Muscle of leg (tissue), 11 donors: Measurements from ENCODE around the gene GREM2. TPM values are rescaled to one million over a fixed set of nuclear protein-coding genes. Genes with fewer than 3 reads are reported as not detected.
A peak's percentile ranks its signal among the peaks of the same experiment; 100 is the strongest.

Experiments used
- DNase-seq: peaks from one replicate; pipeline ENCODE4 v3.0.0; 2013
- H3K27ac ChIP-seq: one replicate; pipeline ENCODE4 v1.5.1; 2013; ENCODE audit warnings: mild to moderate bottlenecking, low read length, control low read depth
- H3K27me3 ChIP-seq: one replicate; pipeline ENCODE4 v1.6.1; 2013; ENCODE audit warnings: low read length; ENCODE audit not compliant: control insufficient read depth, insufficient read depth
- H3K36me3 ChIP-seq: one replicate; pipeline ENCODE4 v1.6.1; 2013; ENCODE audit warnings: low read length; ENCODE audit not compliant: control insufficient read depth, insufficient read depth
- H3K4me1 ChIP-seq: one replicate; pipeline ENCODE4 v1.6.1; 2013; ENCODE audit warnings: low read length; ENCODE audit not compliant: control insufficient read depth, insufficient read depth
- H3K4me3 ChIP-seq: one replicate; pipeline ENCODE4 v1.5.1; 2013; ENCODE audit warnings: low read length, control low read depth
- H3K9me3 ChIP-seq: replicated peaks from 2 replicates; pipeline ENCODE4 v1.6.1; 2013; ENCODE audit warnings: low read depth, low read length; ENCODE audit not compliant: control insufficient read depth
- WGBS: methylation state at CpG from one replicate; pipeline ENCODE4 v1.1.5; 2013; ENCODE audit warnings: missing lambda C conversion rate; ENCODE audit not compliant: insufficient coverage; 5-methylcytosine and 5-hydroxymethylcytosine counted together
- polyA plus RNA-seq, 8 donors: library from polyadenylated mRNA; unstranded; fragments of 120-200 nt; gene quantifications; one replicate each; pipeline versions ENCODE4 v1.2.1 to v1.2.3, GENCODE V29; 2013; ENCODE audit warnings: inconsistent platforms in 1 of 8, low replicate concordance in 1 of 8; ENCODE audit not compliant: insufficient read length in 8 of 8, insufficient read depth in 1 of 8
- total RNA-seq: library from RNA; stranded (reverse); fragments of 120-200 nt; gene quantifications from one replicate; pipeline ENCODE4 v1.2.4, GENCODE V29; 2013

GREM2 gene
- total and polyA plus RNA-seq, 9 donors, result 2.0 to 8.3 (median 3.2) TPM

GRCh38 chr1:240528591-240528990, 83.4 kb downstream of the GREM2 start:
- no peak overlapping the region for H3K27ac ChIP-seq
- peak; percentile 19 for DNase-seq
- 64% methylated on average over 8 of the region's 9 CpGs for WGBS

GRCh38 chr1:240527086-240527485, 84.9 kb downstream of the GREM2 start:
- H3K4me3 ChIP-seq, result no peak overlapping the region
- H3K36me3 ChIP-seq, result no peaks in the 10 kb centered on the region
- H3K4me1 ChIP-seq, result peaks cover 17% of the 10 kb centered on the region
- H3K9me3 ChIP-seq, result no peaks in the 10 kb centered on the region
- no CpG with 5 or more reads among the region's 1 CpG for WGBS
- no peaks in the 10 kb centered on the region for H3K27me3 ChIP-seq
- H3K27ac ChIP-seq, result peak overlapping the region; percentile 42
- no peak for DNase-seq

More at GRCh38 chr1:240528591-240528990, 83.4 kb downstream of the GREM2 start:
- Histone ChIP-seq H3K36me3 (no peaks in the 10 kb centered on the region), H3K27me3 (no peaks in the 10 kb centered on the region), H3K4me3 (no peak overlapping the region), H3K9me3 (no peaks in the 10 kb centered on the region), H3K4me1 (peaks cover 17% of the 10 kb centered on the region)

- Histone ChIP-seq H3K9me3 (no peaks in the 10 kb centered on the region), H3K36me3 (no peaks in the 10 kb centered on the region), H3K27ac (peak overlapping the region; percentile 42), H3K4me1 (peaks cover 17% of the 10 kb centered on the region), H3K27me3 (no peaks in the 10 kb centered on the region), H3K4me3 (no peak overlapping the region)
- peak; percentile 72 for DNase-seq
- 45% methylated on average over 4 of the region's 7 CpGs for WGBS
These were observed 85.6 kb downstream of the GREM2 start for GRCh38 chr1:240526312-240526711.

- H3K27me3 ChIP-seq, result no peaks in the 10 kb centered on the region
- no peak for DNase-seq
- no peak overlapping the region for H3K27ac ChIP-seq
These were observed 87.4 kb downstream of the GREM2 start for GRCh38 chr1:240524356-240525069.

GRCh38 chr1:240522122-240522822, 89.7 kb downstream of the GREM2 start:
- no CpG with 5 or more reads among the region's 6 CpGs for WGBS

More at GRCh38 chr1:240524356-240525069, 87.4 kb downstream of the GREM2 start:
- no peaks in the 10 kb centered on the region for H3K36me3 ChIP-seq
- H3K4me3 ChIP-seq, result no peak overlapping the region
- WGBS, result 42% methylated on average over 4 of the region's 4 CpGs
- H3K9me3 ChIP-seq, result no peaks in the 10 kb centered on the region
- H3K4me1 ChIP-seq, result peaks cover 17% of the 10 kb centered on the region

GRCh38 chr1:240517891-240518290, 94.1 kb downstream of the GREM2 start:
- Histone ChIP-seq H3K4me3 (no peak overlapping the region), H3K9me3 (no peaks in the 10 kb centered on the region), H3K4me1 (no peaks in the 10 kb centered on the region), H3K36me3 (no peaks in the 10 kb centered on the region), H3K27me3 (no peaks in the 10 kb centered on the region), H3K27ac (no peak overlapping the region)
- no peak for DNase-seq
- 87% methylated on average over 3 of the region's 4 CpGs for WGBS

More at GRCh38 chr1:240522122-240522822, 89.7 kb downstream of the GREM2 start:
- Histone ChIP-seq H3K27ac (no peak overlapping the region), H3K27me3 (no peaks in the 10 kb centered on the region), H3K9me3 (no peaks in the 10 kb centered on the region), H3K4me1 (peaks cover 15% of the 10 kb centered on the region), H3K4me3 (no peak overlapping the region), H3K36me3 (no peaks in the 10 kb centered on the region)
- DNase-seq, result no peak

- Histone ChIP-seq H3K27me3 (no peaks in the 10 kb centered on the region), H3K9me3 (no peaks in the 10 kb centered on the region), H3K4me1 (no peaks in the 10 kb centered on the region), H3K36me3 (no peaks in the 10 kb centered on the region), H3K4me3 (no peak overlapping the region), H3K27ac (no peak overlapping the region)
- no peak for DNase-seq
- no CpG with 5 or more reads among the region's 2 CpGs for whole genome bisulfite sequencing
These were observed 95.9 kb downstream of the GREM2 start for GRCh38 chr1:240516069-240516468.

GRCh38 chr1:240515505-240515904, 96.5 kb downstream of the GREM2 start:
- Histone ChIP-seq H3K27me3 (no peaks in the 10 kb centered on the region), H3K27ac (no peak overlapping the region), H3K4me1 (no peaks in the 10 kb centered on the region), H3K9me3 (no peaks in the 10 kb centered on the region), H3K36me3 (no peaks in the 10 kb centered on the region), H3K4me3 (no peak overlapping the region)
- WGBS, result no CpG with 5 or more reads among the region's 1 CpG
- no peak for DNase-seq

GRCh38 chr1:240511789-240512188, 100.2 kb downstream of the GREM2 start:
- Histone ChIP-seq H3K27ac (no peak overlapping the region), H3K36me3 (no peaks in the 10 kb centered on the region), H3K27me3 (no peaks in the 10 kb centered on the region), H3K9me3 (no peaks in the 10 kb centered on the region), H3K4me1 (no peaks in the 10 kb centered on the region), H3K4me3 (no peak overlapping the region)
- DNase-seq, result no peak

- WGBS, result 17% methylated on average over 1 of the region's 2 CpGs
- Histone ChIP-seq H3K36me3 (no peaks in the 10 kb centered on the region), H3K4me1 (no peaks in the 10 kb centered on the region), H3K9me3 (no peaks in the 10 kb centered on the region), H3K27ac (no peak overlapping the region), H3K4me3 (no peak overlapping the region), H3K27me3 (no peaks in the 10 kb centered on the region)
- no peak for DNase-seq
These were observed 103.0 kb downstream of the GREM2 start for GRCh38 chr1:240508950-240509349.
